H7 (cell line): Measurements from ENCODE around the gene ALDH5A1. TPM values are rescaled to one million over a fixed set of nuclear protein-coding genes. Genes with fewer than 3 reads are reported as not detected.
"Not testable (repeated sequence)": the region's sequence is repeated elsewhere in the genome, so short reads cannot be mapped to it uniquely, and the experiment has no call there.

Experiments
- DNase-seq: peaks from one replicate; pipeline ENCODE4 v3.0.0; 2012
- H3K27me3 ChIP-seq: 2 replicates; pipeline ENCODE4 v1.6.0; 2011; ENCODE audit warnings: mild to moderate bottlenecking, low read length; ENCODE audit not compliant: control insufficient read depth, insufficient read depth
- H3K36me3 ChIP-seq: replicated peaks from 2 replicates; pipeline ENCODE4 v1.5.1; 2011; ENCODE audit warnings: low read length; ENCODE audit not compliant: control insufficient read depth, insufficient read depth
- H3K4me3 ChIP-seq: 2 replicates; pipeline ENCODE4 v1.5.1; 2011; ENCODE audit warnings: low read depth, mild to moderate bottlenecking, control low read depth, low read length, moderate library complexity; ENCODE audit not compliant: insufficient read depth
- total RNA-seq: library from RNA; depleted of rRNA; stranded (reverse); fragments of >200 nt; shearing (Covaris generic); gene quantifications from 2 replicates; pipeline ENCODE4 v1.2.3, GENCODE V29; 2014

ALDH5A1 gene
- total RNA-seq, 1 experiment from 2014 or later = 1.5 TPM

- DNase-seq = no peak
- peaks cover 2% of the 10 kb centered on the region; the same call in 1 of the 2 replicates for H3K27me3 ChIP-seq
- H3K4me3 ChIP-seq = no peak overlapping the region
Measured at GRCh38 chr6:24500683-24501082, 5.9 kb downstream of the ALDH5A1 start.

GRCh38 chr6:24501374-24501773 is 6.6 kb downstream of the ALDH5A1 start:
- Histone ChIP-seq H3K27me3 (no peaks in the 10 kb centered on the region), H3K36me3 (no peaks in the 10 kb centered on the region), H3K4me3 (no peak overlapping the region)
- no peak for DNase-seq

More at GRCh38 chr6:24500683-24501082, 5.9 kb downstream of the ALDH5A1 start:
- H3K36me3 ChIP-seq = no peaks in the 10 kb centered on the region

GRCh38 chr6:24501914-24502313 is 7.1 kb downstream of the ALDH5A1 start:
- H3K27me3 ChIP-seq = no peaks in the 10 kb centered on the region
- H3K4me3 ChIP-seq = no peak overlapping the region
- no peaks in the 10 kb centered on the region for H3K36me3 ChIP-seq
- DNase-seq = no peak

- H3K4me3 ChIP-seq = no peak overlapping the region
- DNase-seq = no peak
- H3K36me3 ChIP-seq = no peaks in the 10 kb centered on the region
- H3K27me3 ChIP-seq = no peaks in the 10 kb centered on the region
Measured at GRCh38 chr6:24504287-24504648, 9.5 kb downstream of the ALDH5A1 start.

GRCh38 chr6:24504649-24505586 is 10.1 kb downstream of the ALDH5A1 start:
- no peaks in the 10 kb centered on the region for H3K27me3 ChIP-seq
- no peak for DNase-seq
- no peaks in the 10 kb centered on the region for H3K36me3 ChIP-seq

GRCh38 chr6:24506814-24507520 is 12.2 kb downstream of the ALDH5A1 start:
- Histone ChIP-seq H3K27me3 (no peaks in the 10 kb centered on the region), H3K4me3 (no peak overlapping the region), H3K36me3 (no peaks in the 10 kb centered on the region)
- no peak for DNase-seq

More at GRCh38 chr6:24504649-24505586, 10.1 kb downstream of the ALDH5A1 start:
- H3K4me3 ChIP-seq = no peak overlapping the region

GRCh38 chr6:24511976-24512375 is 17.2 kb downstream of the ALDH5A1 start:
- DNase-seq, H3K27me3 ChIP-seq, H3K4me3 ChIP-seq, H3K36me3 ChIP-seq: not testable (repeated sequence)

GRCh38 chr6:24513602-24514001 is 18.8 kb downstream of the ALDH5A1 start:
- Histone ChIP-seq H3K4me3 (no peak overlapping the region), H3K36me3 (no peaks in the 10 kb centered on the region), H3K27me3 (no peaks in the 10 kb centered on the region)
- no peak for DNase-seq

- Histone ChIP-seq H3K27me3 (no peaks in the 10 kb centered on the region), H3K4me3 (no peak overlapping the region), H3K36me3 (no peaks in the 10 kb centered on the region)
- DNase-seq = no peak
Measured at GRCh38 chr6:24517659-24518543, 23.1 kb downstream of the ALDH5A1 start.

GRCh38 chr6:24520929-24521546 is 26.3 kb downstream of the ALDH5A1 start:
- H3K4me3 ChIP-seq = no peak overlapping the region
- DNase-seq = peak; percentile 69
- H3K27me3 ChIP-seq = no peaks in the 10 kb centered on the region
- no peaks in the 10 kb centered on the region for H3K36me3 ChIP-seq

GRCh38 chr6:24522228-24523176 is 27.7 kb downstream of the ALDH5A1 start:
- no peaks in the 10 kb centered on the region for H3K36me3 ChIP-seq
- H3K4me3 ChIP-seq = no peak overlapping the region
- no peaks in the 10 kb centered on the region for H3K27me3 ChIP-seq
- no peak for DNase-seq

GRCh38 chr6:24524329-24524728 is 29.6 kb downstream of the ALDH5A1 start:
- Histone ChIP-seq H3K36me3 (no peaks in the 10 kb centered on the region), H3K27me3 (no peaks in the 10 kb centered on the region)
- DNase-seq = no peak

GRCh38 chr6:24524805-24525204 is 30.0 kb downstream of the ALDH5A1 start:
- DNase-seq = peak; percentile 50
- Histone ChIP-seq H3K4me3 (no peak overlapping the region), H3K27me3 (no peaks in the 10 kb centered on the region), H3K36me3 (no peaks in the 10 kb centered on the region)

More at GRCh38 chr6:24524329-24524728, 29.6 kb downstream of the ALDH5A1 start:
- H3K4me3 ChIP-seq = no peak overlapping the region
